WTC11 (cell line): ENCODE results near the gene RASSF4.

ENCODE experiments used
- FOXP1 ChIP-seq: sonication (generic); formaldehyde crosslinking; IDR thresholded peaks from 2 replicates; pipeline ENCODE4 v1.8.0; 2022; ENCODE audit warnings: missing genetic modification reagents, mild to moderate bottlenecking, moderate library complexity, borderline replicate concordance
- TF ChIP-seq, protein P1 (sequence below): sonication (generic); formaldehyde crosslinking; IDR thresholded peaks from 2 replicates; pipeline ENCODE4 v1.8.0; 2023; ENCODE audit warnings: missing genetic modification reagents
- TF ChIP-seq, protein P2 (sequence below): fragments of 200-600 bp; IDR thresholded peaks from 2 replicates; pipeline ENCODE4 v1.8.0; 2022; ENCODE audit warnings: antibody characterized with exemption

DNA sequence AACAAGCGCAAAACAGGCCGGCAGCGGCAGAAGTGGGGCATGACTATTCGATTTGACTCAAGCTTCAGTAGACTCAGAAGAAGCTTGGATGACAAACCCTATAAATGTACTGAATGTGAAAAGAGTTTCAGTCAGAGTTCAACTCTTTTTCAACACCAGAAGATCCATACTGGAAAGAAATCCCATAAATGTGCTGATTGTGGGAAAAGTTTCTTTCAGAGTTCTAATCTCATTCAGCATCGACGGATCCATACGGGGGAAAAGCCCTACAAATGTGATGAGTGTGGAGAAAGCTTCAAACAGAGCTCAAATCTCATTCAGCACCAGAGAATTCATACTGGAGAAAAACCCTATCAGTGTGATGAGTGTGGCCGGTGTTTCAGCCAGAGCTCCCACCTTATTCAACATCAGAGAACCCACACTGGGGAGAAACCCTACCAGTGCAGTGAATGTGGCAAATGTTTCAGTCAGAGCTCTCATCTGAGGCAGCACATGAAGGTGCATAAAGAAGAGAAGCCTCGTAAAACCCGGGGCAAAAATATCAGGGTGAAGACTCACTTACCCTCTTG lies 43.9 kb downstream of the RASSF4 start:
- TF ChIP-seq, protein P1, sequence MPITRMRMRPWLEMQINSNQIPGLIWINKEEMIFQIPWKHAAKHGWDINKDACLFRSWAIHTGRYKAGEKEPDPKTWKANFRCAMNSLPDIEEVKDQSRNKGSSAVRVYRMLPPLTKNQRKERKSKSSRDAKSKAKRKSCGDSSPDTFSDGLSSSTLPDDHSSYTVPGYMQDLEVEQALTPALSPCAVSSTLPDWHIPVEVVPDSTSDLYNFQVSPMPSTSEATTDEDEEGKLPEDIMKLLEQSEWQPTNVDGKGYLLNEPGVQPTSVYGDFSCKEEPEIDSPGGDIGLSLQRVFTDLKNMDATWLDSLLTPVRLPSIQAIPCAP (CRISPR knock-in tag) = no peak
- TF ChIP-seq, protein P2, sequence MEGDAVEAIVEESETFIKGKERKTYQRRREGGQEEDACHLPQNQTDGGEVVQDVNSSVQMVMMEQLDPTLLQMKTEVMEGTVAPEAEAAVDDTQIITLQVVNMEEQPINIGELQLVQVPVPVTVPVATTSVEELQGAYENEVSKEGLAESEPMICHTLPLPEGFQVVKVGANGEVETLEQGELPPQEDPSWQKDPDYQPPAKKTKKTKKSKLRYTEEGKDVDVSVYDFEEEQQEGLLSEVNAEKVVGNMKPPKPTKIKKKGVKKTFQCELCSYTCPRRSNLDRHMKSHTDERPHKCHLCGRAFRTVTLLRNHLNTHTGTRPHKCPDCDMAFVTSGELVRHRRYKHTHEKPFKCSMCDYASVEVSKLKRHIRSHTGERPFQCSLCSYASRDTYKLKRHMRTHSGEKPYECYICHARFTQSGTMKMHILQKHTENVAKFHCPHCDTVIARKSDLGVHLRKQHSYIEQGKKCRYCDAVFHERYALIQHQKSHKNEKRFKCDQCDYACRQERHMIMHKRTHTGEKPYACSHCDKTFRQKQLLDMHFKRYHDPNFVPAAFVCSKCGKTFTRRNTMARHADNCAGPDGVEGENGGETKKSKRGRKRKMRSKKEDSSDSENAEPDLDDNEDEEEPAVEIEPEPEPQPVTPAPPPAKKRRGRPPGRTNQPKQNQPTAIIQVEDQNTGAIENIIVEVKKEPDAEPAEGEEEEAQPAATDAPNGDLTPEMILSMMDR = no peak
- no peak for TF ChIP-seq FOXP1 (CRISPR knock-in tag)
